ENCODE measurements around the gene BEND3. TPM values are rescaled to one million over a fixed set of nuclear protein-coding genes. Genes with fewer than 3 reads are reported as not detected.

BEND3 gene
- total and polyA plus RNA-seq, 2 of the 8 experiments (the other 6 are each of a cell fraction or from before 2014, with no cell fraction given): 25.2 to 38.8 TPM

DNA sequence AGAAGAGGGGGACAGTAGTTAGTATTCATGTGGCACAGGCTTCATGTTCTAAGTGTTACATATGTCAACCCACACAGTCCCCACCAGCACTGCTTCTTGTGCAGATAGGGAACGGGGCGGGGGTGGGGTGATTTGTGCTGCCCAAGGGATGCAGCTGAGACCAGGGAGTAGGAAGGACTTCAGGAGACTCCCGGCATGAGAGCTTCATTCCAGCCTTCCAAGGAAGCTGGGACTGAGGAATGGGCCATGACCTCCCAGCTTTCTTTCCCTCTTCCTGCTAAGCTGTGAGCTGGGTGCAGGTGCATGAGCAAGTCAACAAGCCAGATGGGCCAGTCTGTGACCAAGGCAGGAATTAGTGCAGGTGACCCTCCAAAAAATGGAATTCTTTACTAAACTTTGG lies 9.2 kb downstream of the BEND3 start:
- Histone ChIP-seq H2BK20ac (ENCODE audit: low read length) (peak overlapping the region; percentile 8; the same call in 1 of the 2 replicates), H2BK15ac (ENCODE audit: low read length) (peak overlapping the region; percentile 81; the same call in 1 of the 2 replicates), H3K79me1 (ENCODE audit: low read depth, low read length) (peaks cover 8% of the 10 kb centered on the region; the same call in 1 of the 2 replicates), H3K23ac (ENCODE audit: insufficient read length) (no peak overlapping the region), H3K36me3 (ENCODE audit: control insufficient read depth in 2 of 4, insufficient read depth in 4 of 4, low read length in 3 of 4) (no peaks in the 10 kb centered on the region), H4K8ac (ENCODE audit: extremely low read depth, insufficient read depth, low read length) (no peak overlapping the region), H2BK120ac (replicated peaks; ENCODE audit: low read depth, low read length) (no peak overlapping the region), H2AFZ (ENCODE audit: low read length) (no peak overlapping the region), H3K27me3 (replicated peaks in 1 of 4; ENCODE audit: control insufficient read depth in 3 of 4, extremely low read depth in 1 of 4, insufficient read depth in 3 of 4, low read length in 3 of 4) (no peaks in the 10 kb centered on the region), H2BK5ac (ENCODE audit: low read depth, low read length) (peak overlapping the region; percentile 87), H4K91ac (replicated peaks; ENCODE audit: insufficient read length, low read length) (peak overlapping the region; percentile 4), H2AK5ac (ENCODE audit: low read depth, low read length) (peak overlapping the region; percentile 94), H3K27ac (ENCODE audit: low read depth, low read length) (peak overlapping the region; percentile 11; the same call in 1 of the 2 replicates), H3K9ac (replicated peaks in 1 of 4; ENCODE audit: extremely low read depth in 1 of 4, low read depth in 3 of 4, low read length in 3 of 4) (no peak overlapping the region; a peak in 1 of 7 replicates), H3K18ac (ENCODE audit: extremely low read depth, low read length) (peak overlapping the region; percentile 72), H3K56ac (replicated peaks; ENCODE audit: insufficient read length, low read depth, low read length) (no peak overlapping the region), H3K14ac (ENCODE audit: insufficient read length) (no peak overlapping the region), H4K5ac (ENCODE audit: insufficient read length, low read depth, low read length) (peak overlapping the region; percentile 17), H4K20me1 (replicated peaks in 1 of 2; ENCODE audit: control insufficient read depth in 1 of 2, insufficient read depth in 2 of 2, low read length in 2 of 2) (no peaks in the 10 kb centered on the region), H3K79me2 (ENCODE audit: control insufficient read depth in 1 of 2, insufficient read depth in 2 of 2, low read length in 2 of 2) (peaks cover 0 to 89% of the 10 kb centered on the region in 2 experiments; a peak in 2 of 4 replicates), H3K4me3 (ENCODE audit: extremely low read depth in 1 of 4, insufficient read depth in 2 of 4, low read depth in 3 of 4, low read length in 4 of 4) (no peak overlapping the region; a peak in 1 of 8 replicates), H3K9me3 (ENCODE audit: insufficient read depth in 2 of 2, low read depth in 1 of 2, low read length in 1 of 2) (no peaks in the 10 kb centered on the region), H2BK12ac (ENCODE audit: low read depth, low read length) (peak overlapping the region; percentile 86), H3K4me1 (replicated peaks in 1 of 4; ENCODE audit: control insufficient read depth in 3 of 4, insufficient read depth in 4 of 4, low read length in 3 of 4) (peaks cover 18 to 34% (median 24%) of the 10 kb centered on the region in 4 experiments), H3K4ac (replicated peaks; ENCODE audit: insufficient read length, low read depth, low read length) (no peak overlapping the region), H3K23me2 (ENCODE audit: low read depth, low read length) (no peaks in the 10 kb centered on the region; the same call in 1 of the 2 replicates), H3K4me2 (ENCODE audit: insufficient read depth in 1 of 2, low read depth in 2 of 2, low read length in 2 of 2) (peak overlapping the region; percentile 2 to 57; a peak in 3 of 4 replicates)
- DNase-seq (ENCODE audit: low read depth in 1 of 2, low spot score in 2 of 2) (no peak), FAIRE-seq (peak; percentile 55)
- 46% methylated on average over 3 of the region's 3 CpGs; no CpG with 5 or more reads in 1 of the 2 experiments for WGBS, 2 experiments (ENCODE audit: extremely low coverage in 1 of 2, insufficient coverage in 1 of 2, insufficient read length in 1 of 2, insufficient replicate concordance in 2 of 2, low coverage in 1 of 2, low lambda C conversion rate in 2 of 2, missing lambda C conversion rate in 1 of 2)
- CTCF ChIA-PET (ENCODE audit: partially characterized antibody): interaction anchor here (0.6 to 1.9 kb wide), 8 partner anchors 8 to 353 kb away, joined by 3 to 9 read pairs (median 5); partner anchors contain the start of gene BEND3
- POLR2A ChIA-PET (ENCODE audit: partially characterized antibody): interaction anchor here (0.7 to 4.8 kb wide), 5 partner anchors 8 to 268 kb away, joined by 3 to 53 read pairs (median 4); partner anchors contain the start of gene BEND3
- TF ChIP-seq POLR2AphosphoS5 (IDR thresholded peaks at IDR 0.05; ENCODE audit: low read depth, low read length) (0 out of 2 replicates have a peak, but pooled peaks have one; percentile 35), ASH2L (IDR thresholded peaks at IDR 0.05; ENCODE audit: low read length) (no peak), KDM5A (IDR thresholded peaks at IDR 0.05; ENCODE audit: low read length) (no peak), CBX5 (IDR thresholded peaks at IDR 0.05; ENCODE audit: low read depth, low read length) (no peak), CTBP2 (IDR thresholded peaks at IDR 0.05; ENCODE audit: borderline replicate concordance, insufficient read depth, insufficient read length, low read length) (no peak)
